Vagina (tissue), 2 donors: ENCODE data around the gene TNN.

Experiments used
- POLR2A ChIP-seq, 2 donors: fragments of 450-650 bp; IDR thresholded peaks; one replicate each; pipeline ENCODE4 v1.6.1; 2017; ENCODE audit warnings: antibody characterized with exemption in 2 of 2, mild to moderate bottlenecking in 2 of 2, moderate library complexity in 2 of 2
- POLR2AphosphoS5 ChIP-seq, 2 donors: sonication (generic); formaldehyde crosslinking; IDR thresholded peaks; one replicate each; pipeline ENCODE4 v1.9.0; 2017; ENCODE audit warnings: antibody characterized with exemption in 2 of 2, mild to moderate bottlenecking in 2 of 2, low read depth in 1 of 2; ENCODE audit not compliant: insufficient read depth in 1 of 2
- TF ChIP-seq, protein P1 (sequence below), 3 experiments: fragments of 450-650 bp in 2 of 3; fragments of 200-600 bp in 1 of 3; sonication (generic) in 1 of 3; IDR thresholded peaks; one replicate each; pipeline ENCODE4 v1.5.1; 2017 to 2019; ENCODE audit warnings: antibody characterized with exemption in 3 of 3, mild to moderate bottlenecking in 2 of 3, moderate library complexity in 2 of 3

DNA sequence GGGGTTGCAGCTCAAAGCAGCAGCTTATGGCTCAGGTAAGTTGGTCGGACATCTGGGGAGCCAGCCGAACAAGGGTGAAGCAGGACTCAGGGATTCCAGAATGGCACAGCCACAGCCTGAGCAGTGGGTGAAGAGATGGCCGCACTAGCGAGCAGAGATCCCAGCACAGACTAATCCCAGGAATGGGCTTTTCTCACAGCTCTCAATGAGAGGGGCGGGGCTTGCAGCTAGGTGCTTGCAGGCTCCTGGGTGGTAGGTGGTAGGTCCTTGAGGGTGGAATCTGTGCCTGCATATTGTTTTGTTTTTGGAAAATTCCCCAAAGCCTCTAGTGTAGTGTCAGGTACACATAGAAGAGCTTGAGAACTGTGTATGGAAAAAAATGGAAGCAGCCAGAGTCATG, 116.0 kb downstream of the TNN start:
- TF ChIP-seq, protein P1, sequence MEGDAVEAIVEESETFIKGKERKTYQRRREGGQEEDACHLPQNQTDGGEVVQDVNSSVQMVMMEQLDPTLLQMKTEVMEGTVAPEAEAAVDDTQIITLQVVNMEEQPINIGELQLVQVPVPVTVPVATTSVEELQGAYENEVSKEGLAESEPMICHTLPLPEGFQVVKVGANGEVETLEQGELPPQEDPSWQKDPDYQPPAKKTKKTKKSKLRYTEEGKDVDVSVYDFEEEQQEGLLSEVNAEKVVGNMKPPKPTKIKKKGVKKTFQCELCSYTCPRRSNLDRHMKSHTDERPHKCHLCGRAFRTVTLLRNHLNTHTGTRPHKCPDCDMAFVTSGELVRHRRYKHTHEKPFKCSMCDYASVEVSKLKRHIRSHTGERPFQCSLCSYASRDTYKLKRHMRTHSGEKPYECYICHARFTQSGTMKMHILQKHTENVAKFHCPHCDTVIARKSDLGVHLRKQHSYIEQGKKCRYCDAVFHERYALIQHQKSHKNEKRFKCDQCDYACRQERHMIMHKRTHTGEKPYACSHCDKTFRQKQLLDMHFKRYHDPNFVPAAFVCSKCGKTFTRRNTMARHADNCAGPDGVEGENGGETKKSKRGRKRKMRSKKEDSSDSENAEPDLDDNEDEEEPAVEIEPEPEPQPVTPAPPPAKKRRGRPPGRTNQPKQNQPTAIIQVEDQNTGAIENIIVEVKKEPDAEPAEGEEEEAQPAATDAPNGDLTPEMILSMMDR (IDR thresholded peaks at IDR 0.05), result no peak
- TF ChIP-seq POLR2A (IDR thresholded peaks at IDR 0.05) (no peak), POLR2AphosphoS5 (IDR thresholded peaks at IDR 0.05; ENCODE audit: insufficient read depth in 1 of 2, low read depth in 1 of 2) (no peak)
